H9 (cell line): ENCODE measurements around the gene CEP63. TPM values are rescaled to one million over a fixed set of nuclear protein-coding genes. Genes with fewer than 3 reads are reported as not detected.
A peak's percentile ranks its signal among the peaks of the same experiment; 100 is the strongest.

Experiments
- DNase-seq: peaks from one replicate; pipeline ENCODE4 v3.0.0-alpha.2; 2017
- H2AFZ ChIP-seq: one replicate; pipeline ENCODE4 v1.6.1; 2013; ENCODE audit warnings: mild to moderate bottlenecking, low read length, control low read depth, moderate library complexity
- H2AK5ac ChIP-seq: 2 replicates; pipeline ENCODE4 v1.6.1; 2013; ENCODE audit warnings: low read length, control low read depth, mixed read lengths; ENCODE audit not compliant: insufficient read length
- H2BK120ac ChIP-seq: one replicate; pipeline ENCODE4 v1.6.1; 2013; ENCODE audit warnings: low read depth, mild to moderate bottlenecking, low read length, control low read depth, inconsistent platforms; ENCODE audit not compliant: poor library complexity, severe bottlenecking
- H2BK12ac ChIP-seq: 2 replicates; pipeline ENCODE4 v1.6.1; 2013; ENCODE audit warnings: low read length, control low read depth, mixed read lengths, low read depth; ENCODE audit not compliant: insufficient read length
- H2BK15ac ChIP-seq: 2 replicates; pipeline ENCODE4 v1.6.1; 2013; ENCODE audit warnings: low read depth, low read length, control low read depth
- H2BK20ac ChIP-seq: one replicate; pipeline ENCODE4 v1.6.1; 2013; ENCODE audit warnings: low read depth, mild to moderate bottlenecking, low read length, control low read depth, inconsistent platforms; ENCODE audit not compliant: poor library complexity, severe bottlenecking
- H2BK5ac ChIP-seq: 2 replicates; pipeline ENCODE4 v1.6.1; 2013; ENCODE audit warnings: low read length, control low read depth, mixed read lengths; ENCODE audit not compliant: insufficient read length
- H3K14ac ChIP-seq: 2 replicates; pipeline ENCODE4 v1.6.1; 2013; ENCODE audit warnings: low read length, control low read depth; ENCODE audit not compliant: insufficient read depth
- H3K18ac ChIP-seq: 2 replicates; pipeline ENCODE4 v1.6.1; 2013; ENCODE audit warnings: low read depth, mild to moderate bottlenecking, mixed read lengths, low read length, control low read depth; ENCODE audit not compliant: insufficient read length
- H3K23ac ChIP-seq: 2 replicates; pipeline ENCODE4 v1.6.1; 2013; ENCODE audit warnings: low read length, control low read depth, mixed read lengths, low read depth; ENCODE audit not compliant: insufficient read length
- H3K23me2 ChIP-seq: 2 replicates; pipeline ENCODE4 v1.6.1; 2013; ENCODE audit warnings: low read depth, mild to moderate bottlenecking, mixed read lengths, low read length, control low read depth; ENCODE audit not compliant: insufficient read length, poor library complexity, severe bottlenecking
- H3K27ac ChIP-seq: 2 replicates; pipeline ENCODE4 v1.5.1; 2013; ENCODE audit warnings: low read length, control low read depth, mixed read lengths, low read depth; ENCODE audit not compliant: insufficient read length
- H3K27me3 ChIP-seq: 2 replicates; pipeline ENCODE4 v1.6.1; 2013; ENCODE audit warnings: low read length, control low read depth, inconsistent platforms; ENCODE audit not compliant: insufficient read depth
- H3K4ac ChIP-seq: 2 replicates; pipeline ENCODE4 v1.6.1; 2013; ENCODE audit warnings: low read depth, mild to moderate bottlenecking, control low read depth, inconsistent platforms, low read length, moderate library complexity
- H3K4me1 ChIP-seq: 2 replicates; pipeline ENCODE4 v1.6.1; 2013; ENCODE audit warnings: low read length, control low read depth, inconsistent platforms; ENCODE audit not compliant: insufficient read depth
- H3K4me2 ChIP-seq: 2 replicates; pipeline ENCODE4 v1.6.1; 2013; ENCODE audit warnings: low read length, control low read depth, mixed read lengths; ENCODE audit not compliant: insufficient read length, insufficient read depth
- H3K56ac ChIP-seq: 2 replicates; pipeline ENCODE4 v1.6.1; 2013; ENCODE audit warnings: low read depth, mild to moderate bottlenecking, mixed read lengths, low read length, control low read depth; ENCODE audit not compliant: insufficient read length
- H3K79me1 ChIP-seq: 2 replicates; pipeline ENCODE4 v1.6.1; 2013; ENCODE audit warnings: low read depth, mild to moderate bottlenecking, moderate library complexity, low read length, control low read depth, inconsistent platforms; ENCODE audit not compliant: insufficient read depth, poor library complexity, severe bottlenecking
- H3K79me2 ChIP-seq: 2 replicates; pipeline ENCODE4 v1.6.1; 2013; ENCODE audit warnings: low read length, control low read depth, inconsistent platforms; ENCODE audit not compliant: insufficient read depth
- H3K9ac ChIP-seq: 2 replicates; pipeline ENCODE4 v1.6.1; 2013; ENCODE audit warnings: low read length, control low read depth, mixed read lengths; ENCODE audit not compliant: insufficient read length; ENCODE audit errors: extremely low read depth
- H3K9me3 ChIP-seq: one replicate; pipeline ENCODE4 v1.6.1; 2013; ENCODE audit warnings: low read depth, low read length, inconsistent platforms; ENCODE audit not compliant: control insufficient read depth
- H3T11ph ChIP-seq: one replicate; pipeline ENCODE4 v1.6.1; 2013; ENCODE audit warnings: mild to moderate bottlenecking, low read length, control low read depth, inconsistent platforms
- H4K20me1 ChIP-seq: one replicate; pipeline ENCODE4 v1.6.1; 2013; ENCODE audit not compliant: control insufficient read depth, insufficient read length, insufficient read depth
- H4K5ac ChIP-seq: 2 replicates; pipeline ENCODE4 v1.6.1; 2013; ENCODE audit warnings: low read depth, mild to moderate bottlenecking, mixed read lengths, low read length, control low read depth; ENCODE audit not compliant: insufficient read length
- H4K8ac ChIP-seq: replicated peaks from 2 replicates; pipeline ENCODE4 v1.6.1; 2013; ENCODE audit warnings: low read length, control low read depth, mixed read lengths, low read depth; ENCODE audit not compliant: insufficient read length
- H4K91ac ChIP-seq: 2 replicates; pipeline ENCODE4 v1.6.1; 2013; ENCODE audit warnings: low read depth, mild to moderate bottlenecking, moderate library complexity, mixed read lengths, low read length, control low read depth; ENCODE audit not compliant: insufficient read length
- H3K27ac Mint-ChIP-seq, 3 experiments: 2 replicates in 2 of 3; 3 replicates in 1 of 3; pipeline ENCODE4 v1.8.0; 2020 to 2021; ENCODE audit warnings: mixed read lengths in 3 of 3, mild to moderate bottlenecking in 1 of 3, moderate library complexity in 1 of 3
- H3K27me3 Mint-ChIP-seq: 2 replicates; pipeline ENCODE4 v1.8.0; 2021; ENCODE audit warnings: low read depth, mild to moderate bottlenecking, moderate library complexity, mixed read lengths
- H3K36me3 Mint-ChIP-seq, 3 experiments: 2 replicates in 2 of 3; 3 replicates in 1 of 3; pipeline ENCODE4 v1.8.0; 2020 to 2021; ENCODE audit warnings: low read depth in 3 of 3, mixed read lengths in 3 of 3; ENCODE audit not compliant: insufficient read depth in 1 of 3
- H3K4me1 Mint-ChIP-seq, 2 experiments: 2 replicates each; pipeline ENCODE4 v1.8.0; 2020; ENCODE audit warnings: mixed read lengths in 2 of 2
- H3K4me3 Mint-ChIP-seq, 2 experiments: 2 replicates in 1 of 2; 3 replicates in 1 of 2; pipeline ENCODE4 v1.8.0; 2020 to 2021; ENCODE audit warnings: mild to moderate bottlenecking in 2 of 2, mixed read lengths in 2 of 2, moderate library complexity in 1 of 2
- H3K9me3 Mint-ChIP-seq, 2 experiments: 2 replicates in 1 of 2; 3 replicates in 1 of 2; pipeline ENCODE4 v1.8.0; 2020; ENCODE audit warnings: mild to moderate bottlenecking in 2 of 2, mixed read lengths in 2 of 2, moderate library complexity in 1 of 2
- CTCF ChIP-seq: fragments of 200-600 bp; sonication (generic); conservative IDR thresholded peaks from 3 replicates; pipeline ENCODE4 v1.8.0; 2021; ENCODE audit warnings: antibody characterized with exemption, mild to moderate bottlenecking
- WGBS: extraction: QIAGEN DNeasy Blood & Tissue Kit; methylation state at CpG from one replicate; pipeline ENCODE4 v1.1.7; 2013; ENCODE audit warnings: missing lambda C conversion rate, low lambda C conversion rate, mixed read lengths; ENCODE audit not compliant: insufficient read length; ENCODE audit errors: extremely low coverage; 5-methylcytosine and 5-hydroxymethylcytosine counted together
- total RNA-seq: library from RNA; stranded (reverse); gene quantifications from 2 replicates; pipeline ENCODE4 v1.2.1, GENCODE V29; 2021

Gene CEP63
- total RNA-seq, 1 experiment from 2014 or later, result 16.2 TPM

GRCh38 chr3:134576426-134576825 is 90.6 kb downstream of the CEP63 start:
- no peak overlapping the region for H3K9ac ChIP-seq
- no peak overlapping the region for H4K91ac ChIP-seq
- no peak overlapping the region for H3K14ac ChIP-seq
- no peak overlapping the region for H3K4ac ChIP-seq
- H2BK120ac ChIP-seq, result no peak overlapping the region
- peaks cover 0 to 4% of the 10 kb centered on the region in 2 experiments; a peak in 2 of 4 replicates for H3K4me1 Mint-ChIP-seq
- peaks cover 6 to 18% of the 10 kb centered on the region in 2 experiments; a peak in 4 of 5 replicates for H3K9me3 Mint-ChIP-seq
- no peak for TF ChIP-seq CTCF
- no peak overlapping the region for H3K18ac ChIP-seq
- no peak for DNase-seq
- no peak overlapping the region for H3K56ac ChIP-seq
- no peak overlapping the region for H4K5ac ChIP-seq
- H2BK5ac ChIP-seq, result no peak overlapping the region
- H3K9me3 ChIP-seq, result no peaks in the 10 kb centered on the region
- WGBS, result no CpG with 5 or more reads among the region's 6 CpGs
- no peak overlapping the region for H2BK20ac ChIP-seq
- H3T11ph ChIP-seq, result no peak overlapping the region
- H4K8ac ChIP-seq, result no peak overlapping the region
- H2AFZ ChIP-seq, result no peak overlapping the region
- no peak overlapping the region for H2BK15ac ChIP-seq
- no peak overlapping the region for H2AK5ac ChIP-seq
- H3K27me3 ChIP-seq, result no peaks in the 10 kb centered on the region
- H3K4me2 ChIP-seq, result no peak overlapping the region
- H3K23ac ChIP-seq, result no peak overlapping the region
- no peaks in the 10 kb centered on the region for H3K23me2 ChIP-seq
- H3K4me1 ChIP-seq, result no peaks in the 10 kb centered on the region
- no peaks in the 10 kb centered on the region for H3K27me3 Mint-ChIP-seq
- peaks cover 0 to 8% (median 3%) of the 10 kb centered on the region in 3 experiments; a peak in 3 of 7 replicates for H3K36me3 Mint-ChIP-seq
- H3K27ac Mint-ChIP-seq, result peak overlapping the region in 1 of 3 experiments; percentile 92; a peak in 1 of 7 replicates
- H3K79me1 ChIP-seq, result no peaks in the 10 kb centered on the region
- H4K20me1 ChIP-seq, result no peaks in the 10 kb centered on the region
- H3K79me2 ChIP-seq, result no peaks in the 10 kb centered on the region
- no peak overlapping the region for H2BK12ac ChIP-seq
- H3K4me3 Mint-ChIP-seq, result no peak overlapping the region
- no peak overlapping the region for H3K27ac ChIP-seq
